HepG2 (cell line): ENCODE results near the gene ACSBG1. TPM values are rescaled to one million over a fixed set of nuclear protein-coding genes. Genes with fewer than 3 reads are reported as not detected.

ENCODE experiments used
- CREM ChIP-seq, 2 experiments: sonication (generic) in 1 of 2; formaldehyde crosslinking in 1 of 2; IDR thresholded peaks; 2 replicates each; pipeline versions ENCODE4 v1.4.0 to v1.6.1; 2016 to 2020; ENCODE audit warnings: antibody characterized with exemption in 1 of 2, mild to moderate bottlenecking in 1 of 2, missing genetic modification reagents in 1 of 2
- JUN ChIP-seq: sonication (generic); formaldehyde crosslinking; IDR thresholded peaks from 2 replicates; pipeline ENCODE4 v1.4.0; 2020; ENCODE audit warnings: mild to moderate bottlenecking, missing genetic modification reagents
- NFE2L2 ChIP-seq: fragments of 150-350 bp; IDR thresholded peaks from 2 replicates; pipeline ENCODE4 v1.6.1; 2014; ENCODE audit warnings: low read length
- ZNF34 ChIP-seq: sonication (generic); formaldehyde crosslinking; IDR thresholded peaks from 2 replicates; pipeline ENCODE4 v1.4.0; 2020; ENCODE audit warnings: mild to moderate bottlenecking, missing genetic modification reagents, borderline replicate concordance
- ZNF460 ChIP-seq: sonication (generic); formaldehyde crosslinking; IDR thresholded peaks from 2 replicates; pipeline ENCODE4 v1.5.1; 2020; ENCODE audit warnings: missing genetic modification reagents, mild to moderate bottlenecking, borderline replicate concordance
- ZNF75D ChIP-seq: sonication (generic); formaldehyde crosslinking; IDR thresholded peaks from 2 replicates; pipeline ENCODE4 v1.8.1; 2023; ENCODE audit warnings: missing genetic modification reagents, mild to moderate bottlenecking, borderline replicate concordance
- polyA plus RNA-seq, 8 experiments: library from polyadenylated mRNA; depleted of rRNA in 3 of 8; stranded (reverse) in 7 of 8; unstranded in 1 of 8; fragments of >200 nt; fragmentation: Illumina TruSeq in 4 of 8; extraction: Trizol in 4 of 8; gene quantifications; 2 replicates each; pipeline versions ENCODE4 v1.2.1 to v1.2.3, GENCODE V29; 2011 to 2016; ENCODE audit warnings: low read depth in 4 of 8, missing spikeins in 1 of 8, mixed read lengths in 1 of 8; ENCODE audit not compliant: insufficient read depth in 1 of 8
- total RNA-seq, 5 experiments: library from RNA; depleted of rRNA; stranded (reverse); fragments of >200 nt; fragmentation: Illumina TruSeq; extraction: Trizol; gene quantifications; 2 replicates each; pipeline ENCODE4 v1.2.3, GENCODE V29; 2016; ENCODE audit warnings: low read depth in 1 of 5
- TF ChIP-seq, protein P1 (sequence below): sonication (generic); formaldehyde crosslinking; IDR thresholded peaks from 2 replicates; pipeline ENCODE4 v1.8.1; 2023; ENCODE audit warnings: mild to moderate bottlenecking, missing genetic modification reagents, borderline replicate concordance
- TF ChIP-seq, protein P2 (sequence below): sonication (generic); formaldehyde crosslinking; IDR thresholded peaks from 2 replicates; pipeline ENCODE4 v1.5.0; 2020; ENCODE audit warnings: missing genetic modification reagents
- TF ChIP-seq, protein P3 (sequence below): sonication (generic); formaldehyde crosslinking; IDR thresholded peaks from 2 replicates; pipeline ENCODE4 v1.5.0; 2020; ENCODE audit warnings: missing genetic modification reagents
- TF ChIP-seq, protein P4 (sequence below): sonication (generic); formaldehyde crosslinking; IDR thresholded peaks from 2 replicates; pipeline ENCODE4 v1.4.0; 2020; ENCODE audit warnings: mild to moderate bottlenecking, missing genetic modification reagents

ACSBG1 gene
- total and polyA plus RNA-seq, 2 of the 13 experiments (the other 11 are each of a cell fraction or from before 2014, with no cell fraction given): 0.35 to 0.81 TPM

DNA sequence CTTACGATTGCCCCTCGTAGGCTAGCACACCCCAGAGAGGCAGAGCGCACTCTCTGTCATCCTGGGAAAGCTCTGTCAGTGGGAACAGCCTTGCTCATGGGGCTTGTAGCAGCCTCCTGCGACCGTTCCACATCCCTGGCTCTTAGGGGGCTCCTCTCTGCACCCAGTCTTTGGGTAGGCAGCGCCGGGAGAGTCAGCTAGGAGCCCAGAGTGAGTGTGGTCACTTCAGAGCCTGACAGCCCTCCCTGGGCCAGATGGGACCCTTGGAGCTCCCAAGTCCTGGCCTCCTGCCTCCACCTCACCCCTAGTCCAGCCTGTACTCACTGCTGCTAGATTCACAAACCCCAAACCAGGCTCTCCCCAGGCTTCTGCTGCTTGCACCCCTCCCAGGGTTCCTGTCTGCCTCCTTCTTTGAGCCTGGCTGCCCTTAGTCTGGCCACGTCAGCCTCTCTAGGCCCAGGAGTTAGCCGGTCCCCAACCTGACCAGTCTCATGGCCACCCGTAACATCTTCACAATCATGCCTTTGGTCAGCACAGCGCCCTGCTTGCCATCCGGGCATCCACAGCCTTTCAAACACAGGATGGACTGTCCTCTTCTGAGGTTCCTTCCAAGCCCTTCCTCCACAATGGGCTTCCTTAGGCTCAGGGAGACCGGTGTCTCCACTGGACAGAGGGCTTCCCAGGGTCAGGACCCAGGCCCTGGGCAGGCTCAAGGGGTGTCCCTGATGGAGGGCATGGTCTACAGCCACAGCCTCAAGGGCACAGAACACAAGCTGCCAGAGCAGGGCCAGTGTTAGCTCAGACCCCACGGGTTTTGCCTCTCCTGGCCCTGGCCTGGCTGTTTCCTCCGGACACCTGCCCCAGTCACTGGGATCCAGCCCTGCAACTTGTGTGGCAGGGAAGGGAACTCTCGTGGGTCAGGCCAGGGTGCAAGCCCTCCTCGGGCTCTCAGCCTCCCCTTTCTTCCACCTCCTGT is 4.6 kb downstream of the ACSBG1 start (continued):
- TF ChIP-seq, protein P1, sequence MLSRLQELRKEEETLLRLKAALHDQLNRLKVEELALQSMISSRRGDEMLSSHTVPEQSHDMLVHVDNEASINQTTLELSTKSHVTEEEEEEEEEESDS (CRISPR knock-in tag): no peak
- TF ChIP-seq, protein P2, sequence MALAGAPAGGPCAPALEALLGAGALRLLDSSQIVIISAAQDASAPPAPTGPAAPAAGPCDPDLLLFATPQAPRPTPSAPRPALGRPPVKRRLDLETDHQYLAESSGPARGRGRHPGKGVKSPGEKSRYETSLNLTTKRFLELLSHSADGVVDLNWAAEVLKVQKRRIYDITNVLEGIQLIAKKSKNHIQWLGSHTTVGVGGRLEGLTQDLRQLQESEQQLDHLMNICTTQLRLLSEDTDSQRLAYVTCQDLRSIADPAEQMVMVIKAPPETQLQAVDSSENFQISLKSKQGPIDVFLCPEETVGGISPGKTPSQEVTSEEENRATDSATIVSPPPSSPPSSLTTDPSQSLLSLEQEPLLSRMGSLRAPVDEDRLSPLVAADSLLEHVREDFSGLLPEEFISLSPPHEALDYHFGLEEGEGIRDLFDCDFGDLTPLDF (CRISPR knock-in tag): no peak
- TF ChIP-seq ZNF75D (CRISPR knock-in tag): no peak
- TF ChIP-seq, protein P3, sequence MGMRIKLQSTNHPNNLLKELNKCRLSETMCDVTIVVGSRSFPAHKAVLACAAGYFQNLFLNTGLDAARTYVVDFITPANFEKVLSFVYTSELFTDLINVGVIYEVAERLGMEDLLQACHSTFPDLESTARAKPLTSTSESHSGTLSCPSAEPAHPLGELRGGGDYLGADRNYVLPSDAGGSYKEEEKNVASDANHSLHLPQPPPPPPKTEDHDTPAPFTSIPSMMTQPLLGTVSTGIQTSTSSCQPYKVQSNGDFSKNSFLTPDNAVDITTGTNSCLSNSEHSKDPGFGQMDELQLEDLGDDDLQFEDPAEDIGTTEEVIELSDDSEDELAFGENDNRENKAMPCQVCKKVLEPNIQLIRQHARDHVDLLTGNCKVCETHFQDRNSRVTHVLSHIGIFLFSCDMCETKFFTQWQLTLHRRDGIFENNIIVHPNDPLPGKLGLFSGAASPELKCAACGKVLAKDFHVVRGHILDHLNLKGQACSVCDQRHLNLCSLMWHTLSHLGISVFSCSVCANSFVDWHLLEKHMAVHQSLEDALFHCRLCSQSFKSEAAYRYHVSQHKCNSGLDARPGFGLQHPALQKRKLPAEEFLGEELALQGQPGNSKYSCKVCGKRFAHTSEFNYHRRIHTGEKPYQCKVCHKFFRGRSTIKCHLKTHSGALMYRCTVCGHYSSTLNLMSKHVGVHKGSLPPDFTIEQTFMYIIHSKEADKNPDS (CRISPR knock-in tag): no peak
- TF ChIP-seq ZNF34 (CRISPR knock-in tag): no peak
- no peak for TF ChIP-seq JUN (CRISPR knock-in tag)
- no peak for TF ChIP-seq NFE2L2
- TF ChIP-seq, protein P4, sequence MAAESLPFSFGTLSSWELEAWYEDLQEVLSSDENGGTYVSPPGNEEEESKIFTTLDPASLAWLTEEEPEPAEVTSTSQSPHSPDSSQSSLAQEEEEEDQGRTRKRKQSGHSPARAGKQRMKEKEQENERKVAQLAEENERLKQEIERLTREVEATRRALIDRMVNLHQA (CRISPR knock-in tag): no peak
- TF ChIP-seq CREM (IDR thresholded peaks at IDR 0.05): no peak
- TF ChIP-seq CREM (CRISPR knock-in tag; IDR thresholded peaks at IDR 0.05): no peak
- no peak for TF ChIP-seq ZNF460 (CRISPR knock-in tag)
